A549 (cell line): Measurements from ENCODE around the gene ATAD5.
"Not testable (repeated sequence)": the region's sequence is repeated elsewhere in the genome, so short reads cannot be mapped to it uniquely, and the experiment has no call there.

Source experiments
- CEBPB ChIP-seq, 2 experiments: fragments of >200 bp in 1 of 2; sonication (Bioruptor Twin) in 1 of 2; formaldehyde crosslinking in 1 of 2; IDR thresholded peaks; 2 replicates each; pipeline ENCODE4 v1.6.1; 2012 to 2016
- CTCF ChIP-seq: fragments of >200 bp; sonication (Bioruptor Twin); formaldehyde crosslinking; IDR thresholded peaks from 3 replicates; pipeline ENCODE4 v1.5.1; 2016
- EP300 ChIP-seq, 2 experiments: fragments of >200 bp; sonication (Bioruptor Twin); formaldehyde crosslinking; IDR thresholded peaks; 2 replicates in 1 of 2; 3 replicates in 1 of 2; pipeline ENCODE4 v1.6.1; 2016 to 2017
- MAX ChIP-seq: IDR thresholded peaks from 2 replicates; pipeline ENCODE4 v1.6.1; 2012
- MAZ ChIP-seq: fragments of 150-350 bp; IDR thresholded peaks from 2 replicates; pipeline ENCODE4 v1.6.1; 2014; ENCODE audit warnings: antibody characterized with exemption, low read depth, low read length, borderline replicate concordance
- POLR2A ChIP-seq: IDR thresholded peaks from 2 replicates; pipeline ENCODE4 v1.6.1; 2012; ENCODE audit warnings: mild to moderate bottlenecking, low read length
- RARB ChIP-seq: fragments of 250-450 bp; sonication (Bioruptor Pico); IDR thresholded peaks from 2 replicates; pipeline ENCODE4 v1.8.0; 2021; ENCODE audit warnings: mild to moderate bottlenecking, moderate library complexity
- USF2 ChIP-seq: fragments of 450-650 bp; IDR thresholded peaks from 2 replicates; pipeline ENCODE4 v1.6.1; 2014; ENCODE audit warnings: antibody characterized with exemption

- not testable (repeated sequence) for TF ChIP-seq MAX; POLR2A; MAZ; EP300 (IDR thresholded peaks at IDR 0.05); CTCF; CEBPB (IDR thresholded peaks at IDR 0.05); RARB; USF2
Measured at GRCh38 chr17:30822919-30823318, 8.8 kb upstream of the ATAD5 start.
